Activated CD4-positive, alpha-beta T cell treated with anti-CD3 and anti-CD28 coated beads for 1 hour (primary cell): ENCODE results near the gene CD177.
"Not testable (repeated sequence)": the region's sequence is repeated elsewhere in the genome, so short reads cannot be mapped to it uniquely, and the experiment has no call there.

Experiments used
- DNase-seq: peaks from one replicate; pipeline ENCODE4 v3.0.0-alpha.2; 2020

CD177 gene

DNA sequence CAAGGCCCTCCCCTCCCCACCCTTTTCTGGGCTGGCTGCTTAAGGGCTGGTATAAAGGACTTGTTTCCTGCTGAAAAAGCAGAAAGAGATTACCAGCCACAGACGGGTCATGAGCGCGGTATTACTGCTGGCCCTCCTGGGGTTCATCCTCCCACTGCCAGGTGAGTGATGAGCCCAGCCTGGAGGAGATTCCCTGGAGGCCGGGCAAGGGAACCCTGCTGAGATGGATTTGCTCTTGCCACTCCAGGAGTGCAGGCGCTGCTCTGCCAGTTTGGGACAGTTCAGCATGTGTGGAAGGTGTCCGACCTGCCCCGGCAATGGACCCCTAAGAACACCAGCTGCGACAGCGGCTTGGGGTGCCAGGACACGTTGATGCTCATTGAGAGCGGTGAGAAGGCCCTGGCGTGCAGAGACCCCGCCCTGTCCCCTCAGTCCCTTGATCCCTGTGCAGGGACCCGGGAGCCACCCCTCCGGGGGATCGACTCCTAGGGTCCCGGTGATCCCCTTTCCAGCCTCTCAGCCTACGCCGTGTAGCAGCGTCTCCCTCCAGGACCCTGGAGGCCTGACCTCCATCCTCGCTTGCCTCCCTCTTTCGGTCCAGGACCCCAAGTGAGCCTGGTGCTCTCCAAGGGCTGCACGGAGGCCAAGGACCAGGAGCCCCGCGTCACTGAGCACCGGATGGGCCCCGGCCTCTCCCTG is at the start of gene CD177:
TSS of gene CD177 (plus strand) at position 81 of the 699 bp plus-strand sequence. CDS start at position 110, 29 bp downstream.
- no peak for DNase-seq

DNA sequence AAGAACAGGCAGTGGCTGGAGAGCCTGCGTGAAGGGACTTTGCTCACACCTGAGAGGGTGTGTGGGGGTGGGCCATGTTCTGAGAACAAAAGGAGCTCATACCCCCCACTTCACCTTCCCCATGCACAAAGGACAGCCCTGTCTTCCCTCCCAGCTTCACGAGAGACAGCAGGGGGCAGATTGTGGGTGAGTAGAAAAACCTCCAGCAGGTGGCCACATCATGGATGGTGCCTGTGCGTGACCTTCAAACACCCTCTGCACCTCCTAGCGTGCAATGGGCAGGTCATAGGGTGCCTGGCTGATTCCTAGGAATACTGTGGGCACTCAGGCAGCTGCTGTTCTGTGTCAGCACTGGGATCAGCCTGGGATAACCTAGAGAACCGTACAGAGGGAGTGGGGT is 47.8 kb upstream of the CD177 start:
- no peak for DNase-seq

DNA sequence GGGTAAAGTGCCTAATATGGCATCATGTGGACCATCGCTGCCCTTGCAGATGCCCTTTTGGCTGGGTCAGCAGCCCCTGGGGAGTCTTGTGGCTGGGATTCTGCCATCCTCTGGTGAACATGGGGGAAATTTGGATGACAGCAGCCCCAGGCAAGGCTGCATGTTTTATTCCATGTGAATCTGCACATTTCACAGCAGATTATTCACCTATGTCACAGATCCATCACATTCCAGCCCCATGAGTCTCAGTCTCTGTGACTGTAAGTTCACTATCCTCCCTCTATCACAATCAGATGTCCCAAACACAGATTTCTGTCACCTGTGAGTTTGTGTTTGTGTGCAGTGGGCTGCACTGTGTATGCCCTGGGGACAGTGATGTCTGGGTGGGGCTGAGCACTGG is 47.4 kb upstream of the CD177 start:
- DNase-seq = no peak

DNA sequence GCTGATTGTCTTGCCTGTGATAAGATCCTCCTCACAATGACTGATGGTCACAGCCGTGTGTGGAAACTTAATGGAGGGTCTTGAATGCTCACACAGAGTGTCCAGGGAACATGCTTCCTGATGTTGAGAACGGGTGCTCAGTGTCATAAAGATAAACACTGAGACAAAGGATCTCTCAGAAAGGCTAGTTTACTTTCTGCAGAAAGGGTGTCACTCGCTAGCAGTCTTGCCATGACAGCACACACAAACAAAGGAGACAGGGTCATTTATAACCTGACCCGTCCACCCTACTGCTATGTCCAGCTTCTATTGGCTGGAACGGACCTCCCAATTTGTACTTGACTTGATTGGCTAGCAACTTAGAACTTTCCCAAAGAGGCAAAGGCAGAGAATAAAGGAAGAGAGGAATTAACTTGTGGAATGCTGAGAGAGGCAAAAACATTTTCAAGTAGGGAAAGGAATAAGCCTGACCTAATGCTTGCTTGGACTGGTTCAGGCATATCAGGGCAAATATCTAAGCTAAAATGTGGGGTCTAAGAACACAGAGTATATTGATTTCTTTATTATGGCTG is 45.2 kb upstream of the CD177 start:
- no peak for DNase-seq

DNA sequence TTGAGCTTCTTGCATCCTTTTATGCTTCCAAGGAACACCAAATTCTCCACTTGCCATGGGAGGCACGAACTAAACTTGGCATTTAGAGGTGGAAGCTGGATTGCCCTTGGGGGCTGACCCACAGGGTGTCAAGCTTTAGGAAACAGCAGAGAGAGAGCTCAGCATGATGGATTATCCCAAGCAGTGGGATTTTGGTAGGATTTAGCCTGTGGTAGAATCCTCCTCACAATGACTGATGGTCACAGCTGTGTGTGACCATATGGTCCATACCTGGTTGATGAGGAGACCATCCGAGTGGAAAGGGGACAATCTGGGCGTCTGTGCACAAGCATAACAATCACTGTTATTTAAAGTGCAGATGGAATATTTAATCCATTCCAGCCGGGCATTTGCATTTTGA is 44.0 kb upstream of the CD177 start:
- no peak for DNase-seq

- DNase-seq = no peak
Measured at GRCh38 chr19:43310221-43310620, 43.3 kb upstream of the CD177 start.

- DNase-seq = no peak
Measured at GRCh38 chr19:43311256-43311655, 42.2 kb upstream of the CD177 start.

DNA sequence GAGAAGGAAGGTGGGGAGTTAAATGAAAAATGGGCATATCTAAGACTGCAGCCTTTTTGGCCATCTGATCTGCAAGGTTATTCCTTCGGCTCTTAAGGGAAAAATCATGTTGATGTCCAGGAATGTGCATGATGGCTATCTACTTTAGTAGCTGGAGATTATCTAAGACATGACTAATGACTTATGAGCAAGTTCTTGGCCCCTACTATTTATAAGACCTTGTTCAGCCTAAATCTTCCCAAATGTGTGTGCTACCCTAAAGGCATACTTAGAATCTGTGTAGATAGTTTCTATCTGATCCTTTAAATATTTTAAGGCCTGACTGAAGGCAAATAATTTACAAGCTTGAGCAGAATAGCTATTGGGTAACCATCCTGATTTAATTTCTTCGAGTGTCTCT is 41.8 kb upstream of the CD177 start:
- DNase-seq = no peak

GRCh38 chr19:43313711-43314495 is 39.6 kb upstream of the CD177 start:
- no peak for DNase-seq

DNA sequence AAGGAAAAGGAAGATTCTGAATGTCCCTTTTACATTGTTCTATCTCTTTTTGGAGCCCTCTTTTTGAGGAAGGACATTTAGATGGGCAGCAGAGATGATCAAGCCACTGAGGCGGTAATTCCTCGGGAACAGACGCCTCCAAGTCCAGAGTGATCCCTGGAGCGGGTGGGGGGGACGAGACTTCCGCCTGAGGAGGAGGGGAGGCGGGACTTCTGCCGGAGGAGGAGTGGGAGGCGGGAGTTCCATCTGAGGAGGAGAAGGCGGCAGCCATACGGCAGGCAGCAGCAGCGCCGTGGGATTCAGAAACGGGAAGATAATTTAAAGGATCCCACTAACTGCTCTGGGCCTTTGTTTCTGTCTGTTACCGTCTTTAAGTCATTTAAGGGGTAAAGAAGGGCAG is 37.6 kb upstream of the CD177 start:
- DNase-seq = no peak

GRCh38 chr19:43316591-43317319 is 36.7 kb upstream of the CD177 start:
- no peak for DNase-seq

GRCh38 chr19:43318203-43318602 is 35.3 kb upstream of the CD177 start:
- no peak for DNase-seq

GRCh38 chr19:43318796-43319314 is 34.6 kb upstream of the CD177 start:
- DNase-seq = no peak

- DNase-seq = no peak
Measured at GRCh38 chr19:43320546-43320945, 32.9 kb upstream of the CD177 start.

DNA sequence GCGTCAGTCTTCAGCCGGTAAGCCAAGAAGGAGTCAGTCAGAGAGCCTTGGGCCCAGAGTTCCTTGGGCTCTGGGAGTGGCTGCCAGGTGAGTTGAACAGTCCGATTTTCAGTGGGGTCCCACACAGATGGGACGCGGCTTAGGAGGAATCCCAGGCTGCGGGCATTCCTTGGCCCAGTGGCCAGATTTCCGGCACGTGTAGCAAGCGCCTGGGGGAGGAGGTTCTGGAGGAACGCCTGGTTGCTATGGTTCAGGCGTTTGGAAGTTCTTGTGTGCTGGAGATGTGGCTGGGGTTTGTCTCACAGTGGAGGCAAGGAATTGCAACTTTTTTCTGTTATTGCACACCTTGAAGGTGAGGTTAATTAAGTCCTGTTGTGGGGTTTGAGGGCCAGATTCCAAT is 26.7 kb upstream of the CD177 start:
- not testable (repeated sequence) for DNase-seq

- DNase-seq = not testable (repeated sequence)
Measured at GRCh38 chr19:43328561-43328960, 24.9 kb upstream of the CD177 start.

DNA sequence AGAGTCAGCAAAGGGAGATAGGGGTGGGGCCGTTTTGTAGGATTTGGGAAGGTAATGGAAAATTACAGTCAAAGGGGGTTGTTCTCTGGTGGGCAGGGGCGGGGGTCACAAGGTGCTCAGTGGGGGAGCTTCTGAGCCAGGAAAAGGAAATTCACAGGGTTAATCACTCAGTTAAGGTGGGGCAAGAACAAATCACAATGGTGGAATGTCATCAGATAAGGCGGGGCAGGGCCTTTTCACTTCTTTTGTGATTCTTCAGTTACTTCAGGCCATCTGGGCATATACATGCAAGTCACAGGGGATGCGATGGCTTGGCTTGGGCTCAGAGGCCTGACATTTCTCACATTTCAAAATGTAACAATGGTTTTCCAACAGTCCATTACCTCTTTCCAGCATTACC is 24.4 kb upstream of the CD177 start:
- DNase-seq = not testable (repeated sequence)

DNA sequence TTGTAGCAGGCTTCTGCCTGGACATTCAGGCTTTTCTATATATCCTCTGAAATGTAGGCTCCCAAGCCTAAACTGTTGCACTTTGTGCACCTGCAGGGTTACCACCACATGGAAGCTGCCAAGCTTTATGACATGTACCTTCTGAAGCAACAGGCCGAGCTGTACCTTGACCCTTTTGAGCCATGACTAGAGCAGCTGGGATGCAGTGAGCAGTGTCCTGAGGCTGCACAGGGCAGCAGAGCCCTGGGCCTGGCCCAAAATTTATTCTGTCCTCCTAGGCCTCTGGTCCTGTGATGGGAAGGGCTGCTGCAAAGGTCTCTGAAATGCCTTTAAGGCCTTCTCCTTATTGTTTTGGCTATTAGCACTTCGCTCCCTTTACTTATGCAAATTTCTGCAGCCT is 23.5 kb upstream of the CD177 start:
- DNase-seq = no peak

DNA sequence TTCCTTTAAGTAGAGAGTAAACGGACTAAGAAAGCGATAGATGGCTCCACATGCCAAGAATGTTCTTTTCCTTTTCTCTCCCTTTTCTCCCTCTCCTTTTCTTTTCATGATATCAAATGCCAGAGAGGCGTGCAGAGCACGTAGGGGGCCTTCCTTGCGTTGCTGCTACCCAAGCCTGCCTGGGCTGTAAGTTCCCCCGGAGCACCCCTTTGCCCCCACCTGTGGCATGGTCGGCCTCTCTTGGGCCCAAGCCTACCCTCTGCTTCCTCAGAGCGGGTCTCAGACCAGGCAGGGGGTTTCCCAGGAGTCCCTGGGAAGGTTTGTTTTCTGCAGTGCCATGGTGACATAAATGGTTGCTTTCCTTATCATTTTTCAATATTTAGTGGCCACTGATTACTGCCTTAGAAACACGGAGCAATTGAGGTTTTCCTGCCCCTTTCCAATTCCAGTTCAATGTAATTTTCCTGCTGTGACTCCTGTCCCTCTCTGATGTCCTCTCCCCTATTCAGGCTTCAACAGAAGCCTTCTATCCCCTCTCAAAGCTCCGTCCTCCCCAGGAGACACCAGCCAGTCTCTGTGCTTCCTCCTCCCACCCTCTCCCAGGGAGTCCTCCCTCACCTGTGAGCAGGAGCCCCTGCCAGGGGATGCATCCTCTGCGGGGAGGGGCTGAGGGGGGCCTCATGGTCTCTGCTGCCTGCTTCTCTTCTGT is 22.6 kb upstream of the CD177 start:
- no peak for DNase-seq

- DNase-seq = no peak
Measured at GRCh38 chr19:43331435-43332010, 22.0 kb upstream of the CD177 start.

DNA sequence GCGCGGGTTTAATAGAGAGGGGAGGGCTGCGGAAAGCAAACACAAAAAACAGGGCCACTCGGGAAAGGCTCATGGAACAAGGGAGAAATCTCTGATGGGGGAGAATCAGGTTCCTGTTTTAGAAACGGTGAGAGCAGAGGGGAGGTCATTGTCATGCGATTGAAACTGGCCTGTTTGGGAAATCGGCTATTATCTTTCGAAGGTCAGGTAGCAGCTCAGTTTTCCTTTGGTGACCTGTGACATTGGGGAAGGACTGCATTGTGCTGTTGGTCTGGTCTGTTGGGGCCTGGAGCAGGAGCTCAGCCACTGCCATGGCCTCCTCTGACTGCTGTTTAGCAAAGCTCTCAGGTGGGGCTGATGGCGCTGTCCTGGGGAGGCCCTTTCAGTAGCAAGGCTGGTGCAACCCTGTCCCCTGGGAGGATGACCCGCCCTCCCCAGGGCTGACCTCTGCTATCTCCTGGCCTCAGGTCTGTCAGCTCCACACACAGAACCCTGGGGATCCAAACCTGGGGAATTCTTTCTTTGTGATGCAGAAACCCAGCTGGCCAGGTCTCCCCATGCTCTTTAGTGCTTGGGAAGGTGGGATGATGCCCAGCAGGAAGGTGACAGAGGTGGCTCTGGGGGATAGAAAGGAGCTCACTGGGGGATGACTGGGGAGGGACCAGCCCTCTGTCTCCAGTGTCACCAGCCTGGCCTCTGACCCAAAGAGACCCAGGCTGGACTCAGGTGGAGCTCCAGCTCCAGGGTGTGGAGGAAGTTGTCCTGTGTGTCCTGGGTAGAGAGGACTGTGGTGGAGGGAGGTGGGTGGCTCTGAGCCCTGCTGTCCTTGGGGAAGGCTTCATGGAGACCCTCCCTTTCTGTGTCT is 21.2 kb upstream of the CD177 start:
- no peak for DNase-seq
